Stimulated activated naive B cell treated with anti-CD40 and anti-IgM and Interleukin-4, amounts not matched to agents 10 μg/mL and 1 μg/mL and 100 μg/mL, for 72 hours (primary cell): ENCODE measurements around the gene PRR16.

Experiments
- ATAC-seq, 2 donors: fragments of 150-1000 bp; cut with Tn5 transposase; replicated peaks; 2 replicates each; pipeline ENCODE4 v1.10.0; 2021; ENCODE audit warnings: moderate library complexity in 1 of 2
- DNase-seq: peaks from one replicate; pipeline ENCODE4 v3.0.0; 2021
- H3K27ac Mint-ChIP-seq: one replicate; pipeline ENCODE4 v1.8.0; 2022; ENCODE audit warnings: mild to moderate bottlenecking, mixed read lengths
- H3K27me3 Mint-ChIP-seq, 2 donors: one replicate each; pipeline ENCODE4 v1.8.0; 2022; ENCODE audit warnings: mixed read lengths in 2 of 2
- H3K36me3 Mint-ChIP-seq, 2 donors: one replicate each; pipeline ENCODE4 v1.8.0; 2022; ENCODE audit warnings: mixed read lengths in 2 of 2, mild to moderate bottlenecking in 1 of 2
- H3K4me1 Mint-ChIP-seq, 2 donors: one replicate each; pipeline ENCODE4 v1.8.0; 2022; ENCODE audit warnings: mixed read lengths in 2 of 2, mild to moderate bottlenecking in 1 of 2
- H3K4me3 Mint-ChIP-seq, 2 donors: one replicate each; pipeline ENCODE4 v1.8.0; 2022; ENCODE audit warnings: mild to moderate bottlenecking in 2 of 2, mixed read lengths in 2 of 2, moderate library complexity in 1 of 2
- H3K9me3 Mint-ChIP-seq, 2 donors: one replicate each; pipeline ENCODE4 v1.8.0; 2022; ENCODE audit warnings: mixed read lengths in 2 of 2, mild to moderate bottlenecking in 1 of 2

The PRR16 gene

DNA sequence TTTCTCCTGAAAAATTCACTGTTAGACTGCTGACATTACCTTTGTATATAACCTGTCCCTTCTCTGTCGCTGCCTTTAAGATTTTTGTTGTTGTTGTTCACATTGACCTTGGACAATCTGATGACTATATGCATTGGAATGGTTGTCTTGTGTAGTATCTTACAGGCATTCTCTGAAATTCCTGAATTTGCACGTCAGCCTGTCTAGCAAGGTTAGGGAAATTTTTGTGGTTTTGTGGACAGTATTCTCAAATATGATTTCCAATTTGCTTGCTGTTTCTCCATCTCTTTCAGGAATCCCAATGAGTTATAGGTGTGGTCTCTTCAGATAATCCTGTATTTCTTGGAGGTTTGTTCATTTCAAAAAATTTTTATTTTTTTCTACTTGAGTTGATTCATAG, 140.8 kb downstream of the PRR16 start:
- no peak overlapping the region for H3K27ac Mint-ChIP-seq
- H3K9me3 Mint-ChIP-seq = peaks cover 5 to 7% of the 10 kb centered on the region in 2 donors
- ATAC-seq (no peak), DNase-seq (no peak)
- H3K36me3 Mint-ChIP-seq = no peaks in the 10 kb centered on the region
- H3K4me1 Mint-ChIP-seq = no peaks in the 10 kb centered on the region
- H3K4me3 Mint-ChIP-seq = no peak overlapping the region
- no peaks in the 10 kb centered on the region for H3K27me3 Mint-ChIP-seq

DNA sequence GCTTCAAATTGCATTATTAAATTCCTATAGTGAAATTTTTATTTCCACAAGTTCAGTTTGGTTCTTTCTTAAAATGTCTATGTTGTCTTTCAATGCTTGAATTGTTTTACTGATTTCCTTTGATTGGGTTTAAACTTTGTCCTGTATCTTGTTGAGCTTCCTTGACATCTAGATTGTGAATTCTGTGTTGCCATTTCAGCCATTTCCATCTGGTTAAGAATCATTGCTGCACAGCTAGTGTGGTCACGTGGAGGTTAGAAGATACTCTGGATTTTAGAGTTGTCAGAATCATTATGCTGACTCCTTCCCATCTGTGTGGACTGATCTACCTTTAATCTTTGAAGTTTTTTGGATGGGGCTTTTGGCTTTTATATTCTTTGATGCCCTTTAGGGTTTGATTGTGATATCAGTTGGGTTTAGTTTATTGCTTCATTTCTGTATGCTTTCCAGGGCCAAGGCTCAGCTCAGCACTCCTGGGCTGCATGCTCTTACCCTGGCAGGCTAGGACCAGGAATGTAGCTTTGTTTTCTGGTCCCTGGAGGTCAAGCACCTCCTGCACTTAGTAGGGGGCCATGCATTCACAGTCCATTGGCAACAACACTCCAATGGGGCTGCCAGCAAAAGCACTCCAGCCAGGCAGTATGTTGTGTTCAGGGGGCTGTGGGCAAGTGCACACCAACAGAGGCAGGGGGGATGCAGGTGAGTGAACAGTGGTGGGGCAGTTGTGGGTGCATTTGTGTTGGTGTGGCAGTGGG, 141.4 kb downstream of the PRR16 start:
- DNase-seq = no peak
- Mint-ChIP-seq H3K36me3 (no peaks in the 10 kb centered on the region), H3K4me1 (no peaks in the 10 kb centered on the region), H3K9me3 (peaks cover 5 to 7% of the 10 kb centered on the region in 2 donors), H3K4me3 (no peak overlapping the region), H3K27me3 (no peaks in the 10 kb centered on the region), H3K27ac (no peak overlapping the region)
- no peak for ATAC-seq

DNA sequence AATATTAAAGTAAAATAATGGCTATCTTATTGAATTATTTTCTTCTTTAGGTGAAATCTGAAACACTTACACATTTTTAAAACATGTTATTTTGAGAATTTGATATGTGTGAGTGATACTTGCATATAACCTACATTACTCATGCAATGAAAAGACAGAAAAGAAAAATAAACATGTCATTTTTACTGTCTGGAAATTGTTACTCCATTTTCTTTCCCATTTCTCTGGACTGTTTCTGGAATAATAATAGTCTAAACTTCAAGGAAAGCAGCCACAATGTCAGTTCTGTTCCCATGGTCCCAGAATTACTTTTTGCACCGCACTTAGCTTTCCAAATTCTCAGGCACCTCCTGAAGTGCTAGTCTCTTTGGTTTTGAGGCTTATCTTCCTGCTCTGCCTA, 145.5 kb downstream of the PRR16 start:
- Mint-ChIP-seq H3K27me3 (no peaks in the 10 kb centered on the region), H3K4me3 (no peak overlapping the region), H3K27ac (no peak overlapping the region), H3K4me1 (no peaks in the 10 kb centered on the region), H3K9me3 (peaks cover 0 to 4% of the 10 kb centered on the region in 2 donors), H3K36me3 (no peaks in the 10 kb centered on the region)
- no peak for DNase-seq
- ATAC-seq = no peak

DNA sequence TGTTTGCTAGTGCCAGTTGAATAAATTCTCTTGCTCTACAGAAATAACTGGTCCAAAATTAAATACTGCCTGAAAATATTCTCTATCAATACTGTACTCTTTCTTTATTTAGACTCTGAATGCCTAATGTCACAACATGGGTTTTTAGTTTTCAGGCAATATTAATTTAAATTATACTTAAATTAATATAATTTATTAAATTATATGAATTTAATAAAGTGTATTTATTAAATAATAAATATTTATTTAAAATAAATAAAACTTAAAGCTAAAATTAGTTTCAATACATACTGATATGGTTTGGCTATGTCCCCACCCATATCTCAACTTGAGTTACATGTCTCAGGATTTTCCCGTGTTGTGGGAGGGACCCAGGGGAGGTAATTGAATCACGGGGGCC, 146.0 kb downstream of the PRR16 start:
- Mint-ChIP-seq H3K27ac (no peak overlapping the region), H3K4me3 (no peak overlapping the region), H3K9me3 (peaks cover 0 to 4% of the 10 kb centered on the region in 2 donors), H3K27me3 (no peaks in the 10 kb centered on the region), H3K4me1 (no peaks in the 10 kb centered on the region), H3K36me3 (no peaks in the 10 kb centered on the region)
- DNase-seq = no peak
- no peak for ATAC-seq

DNA sequence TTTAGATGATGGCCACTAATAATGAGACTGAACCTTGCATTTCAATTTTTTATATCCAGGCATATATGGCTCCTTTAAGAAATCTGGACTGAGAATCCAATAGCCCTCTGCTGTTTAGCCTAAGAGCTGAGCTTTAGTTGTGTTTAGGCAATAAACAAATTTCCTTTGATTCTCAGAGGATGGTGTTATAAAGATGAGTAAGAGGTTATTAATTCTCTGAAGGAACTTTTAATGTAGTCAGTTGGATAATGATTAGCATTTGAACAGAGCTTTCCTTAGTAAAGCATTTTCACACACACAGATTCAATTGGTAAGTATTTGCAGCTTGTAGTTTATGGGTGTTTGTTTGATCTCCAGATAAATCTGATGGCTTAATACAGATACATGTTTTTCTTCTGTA, 149.6 kb downstream of the PRR16 start:
- ATAC-seq = no peak

DNA sequence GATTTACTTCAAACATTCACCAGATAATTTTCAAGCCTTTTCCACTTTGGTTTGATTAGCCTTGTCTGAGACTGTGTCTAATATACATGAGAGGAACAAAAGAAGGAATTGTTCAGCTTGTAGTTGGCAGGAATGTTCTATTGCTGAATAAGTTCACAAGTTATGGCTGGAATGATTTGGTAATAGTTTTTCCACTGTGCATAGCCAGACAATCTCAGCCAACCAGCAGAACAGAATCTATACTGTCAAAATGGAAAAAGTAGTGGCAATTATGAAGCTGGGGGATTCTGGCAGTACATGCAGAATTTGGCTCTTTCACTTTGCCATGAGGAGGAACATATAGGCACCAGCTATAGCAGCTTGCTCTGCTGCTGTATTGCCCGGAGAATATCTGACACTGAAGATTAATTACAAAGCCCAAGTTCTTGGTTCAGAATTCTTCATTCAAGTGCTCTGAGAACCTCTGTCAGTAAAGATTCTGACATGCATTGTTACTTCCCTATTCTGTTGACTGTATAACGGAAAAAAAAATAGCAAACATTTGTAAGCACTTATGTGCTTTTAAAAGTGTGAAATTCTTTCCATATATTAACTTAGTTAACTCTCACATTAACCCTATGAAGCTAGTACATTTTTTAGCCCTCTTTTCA, 150.6 kb downstream of the PRR16 start:
- Mint-ChIP-seq H3K4me3 (no peak overlapping the region), H3K27me3 (no peaks in the 10 kb centered on the region), H3K36me3 (no peaks in the 10 kb centered on the region), H3K4me1 (no peaks in the 10 kb centered on the region), H3K27ac (no peak overlapping the region), H3K9me3 (peaks cover 0 to 4% of the 10 kb centered on the region in 2 donors)
- no peak for ATAC-seq
- DNase-seq = no peak

More for the DNA sequence above, 149.6 kb downstream of the PRR16 start:
- no peaks in the 10 kb centered on the region for H3K27me3 Mint-ChIP-seq
- no peak overlapping the region for H3K27ac Mint-ChIP-seq
- H3K36me3 Mint-ChIP-seq = no peaks in the 10 kb centered on the region
- H3K9me3 Mint-ChIP-seq = peaks cover 0 to 4% of the 10 kb centered on the region in 2 donors
- H3K4me1 Mint-ChIP-seq = no peaks in the 10 kb centered on the region
- no peak for DNase-seq
- H3K4me3 Mint-ChIP-seq = no peak overlapping the region

DNA sequence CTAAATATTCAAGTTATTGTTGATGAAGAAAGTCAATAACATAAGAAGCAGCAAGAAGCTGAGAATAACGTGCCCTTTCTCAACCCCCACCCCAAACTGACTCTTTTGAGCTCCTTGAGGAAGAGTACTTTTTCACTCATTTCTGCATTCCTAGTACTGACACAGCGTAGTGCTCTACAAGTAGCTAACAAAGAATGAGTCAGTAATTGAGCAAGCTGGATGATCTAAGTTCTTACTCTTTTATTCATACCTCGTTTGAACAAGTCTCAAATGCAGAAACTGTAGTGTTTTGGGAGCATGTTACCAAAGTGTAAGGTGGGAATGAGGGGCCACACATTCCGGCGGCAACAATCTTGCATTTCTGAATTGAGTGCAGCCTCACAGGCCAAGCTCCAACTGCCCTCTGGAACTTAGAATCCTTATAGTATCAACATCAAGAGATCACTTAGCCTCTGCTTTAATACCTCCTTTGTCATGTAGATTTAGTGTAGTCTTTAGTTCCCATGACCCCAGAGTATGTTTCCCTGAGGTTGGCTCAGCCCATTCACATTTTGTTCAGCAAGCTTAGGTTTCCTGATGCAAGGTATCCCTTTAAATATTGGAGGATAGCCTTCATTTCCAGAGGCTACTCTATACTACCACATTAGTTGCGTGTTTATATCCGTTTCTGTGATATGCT, 152.0 kb downstream of the PRR16 start:
- Mint-ChIP-seq H3K36me3 (no peaks in the 10 kb centered on the region), H3K4me1 (no peaks in the 10 kb centered on the region), H3K27ac (no peak overlapping the region), H3K4me3 (no peak overlapping the region), H3K27me3 (no peaks in the 10 kb centered on the region), H3K9me3 (no peaks in the 10 kb centered on the region)
- ATAC-seq = no peak
- no peak for DNase-seq

DNA sequence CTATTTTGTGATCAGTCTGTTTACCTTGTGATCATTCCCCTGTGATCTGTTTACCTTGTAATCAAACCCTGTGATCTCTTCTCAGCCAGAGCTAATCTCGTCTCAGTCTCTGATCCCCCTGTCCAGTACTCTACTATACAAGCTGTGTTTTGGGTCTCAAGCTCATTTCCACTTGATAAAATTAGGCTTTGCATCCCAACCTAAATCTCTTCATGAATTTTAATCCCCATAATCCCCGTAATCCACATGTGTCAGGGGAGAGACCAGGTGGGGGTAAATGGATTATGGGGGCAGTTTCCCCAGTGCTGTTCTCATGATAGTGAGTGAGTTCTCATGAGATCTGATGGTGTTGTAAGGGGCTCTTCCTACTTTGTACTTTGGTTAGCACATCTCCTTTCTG, 157.2 kb downstream of the PRR16 start:
- H3K27ac Mint-ChIP-seq = no peak overlapping the region
- H3K4me3 Mint-ChIP-seq = no peak overlapping the region
- DNase-seq = no peak

DNA sequence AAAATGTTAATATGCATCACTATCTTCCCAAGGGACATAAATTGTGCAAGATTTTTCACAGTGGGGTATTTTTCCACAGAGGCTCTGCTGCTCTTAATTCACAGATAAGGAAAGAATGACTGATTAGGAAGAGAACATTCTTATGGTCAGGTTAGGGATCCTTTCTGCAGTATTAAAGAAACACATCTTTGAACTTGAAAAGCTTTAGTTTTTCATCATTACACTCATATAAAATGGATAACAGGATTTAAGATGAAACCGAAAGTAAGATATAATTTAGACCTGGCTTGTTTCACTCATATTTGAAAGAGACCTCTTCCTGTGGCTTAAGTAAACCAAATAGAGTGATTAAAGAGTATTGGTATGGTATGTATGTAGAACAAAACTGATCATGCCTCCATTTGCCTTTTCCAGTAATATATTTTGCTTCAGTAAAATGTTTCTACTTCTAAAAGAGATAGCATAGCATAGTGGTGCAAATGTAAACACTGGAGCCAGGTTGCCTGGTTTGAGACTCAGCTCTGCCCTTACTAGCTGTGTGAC, 160.0 kb downstream of the PRR16 start:
- Mint-ChIP-seq H3K27me3 (no peaks in the 10 kb centered on the region), H3K4me3 (no peak overlapping the region), H3K9me3 (peaks cover 3 to 4% of the 10 kb centered on the region in 2 donors), H3K27ac (no peak overlapping the region), H3K36me3 (no peaks in the 10 kb centered on the region), H3K4me1 (no peaks in the 10 kb centered on the region)
- DNase-seq = no peak
- ATAC-seq = no peak

More for the DNA sequence above, 157.2 kb downstream of the PRR16 start:
- Mint-ChIP-seq H3K9me3 (peaks cover 3 to 4% of the 10 kb centered on the region in 2 donors), H3K36me3 (no peaks in the 10 kb centered on the region), H3K27me3 (no peaks in the 10 kb centered on the region), H3K4me1 (no peaks in the 10 kb centered on the region)
- ATAC-seq = no peak

DNA sequence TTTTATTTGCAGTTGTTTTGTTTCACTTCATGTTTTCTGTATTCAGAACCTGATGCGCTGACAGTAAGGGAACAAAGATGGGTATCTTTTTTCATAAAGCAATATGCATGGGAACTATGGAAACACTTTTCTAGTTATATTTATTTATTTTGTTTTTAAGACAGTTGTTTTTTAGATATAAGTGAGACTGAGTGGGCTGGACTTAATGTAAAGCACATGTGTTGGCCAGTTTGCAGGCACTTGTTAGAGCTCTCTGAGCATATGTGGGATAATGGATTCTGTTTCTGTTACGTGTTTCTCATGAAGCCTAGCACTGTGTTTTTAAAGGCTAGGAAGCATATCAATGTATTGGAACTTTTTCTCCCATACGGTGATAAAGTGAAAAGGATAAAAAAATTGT, 164.1 kb downstream of the PRR16 start:
- Mint-ChIP-seq H3K36me3 (no peaks in the 10 kb centered on the region), H3K4me3 (no peak overlapping the region), H3K27me3 (no peaks in the 10 kb centered on the region), H3K27ac (no peak overlapping the region), H3K4me1 (no peaks in the 10 kb centered on the region), H3K9me3 (peaks cover 4 to 6% of the 10 kb centered on the region in 2 donors)
- DNase-seq = no peak
- ATAC-seq = no peak

DNA sequence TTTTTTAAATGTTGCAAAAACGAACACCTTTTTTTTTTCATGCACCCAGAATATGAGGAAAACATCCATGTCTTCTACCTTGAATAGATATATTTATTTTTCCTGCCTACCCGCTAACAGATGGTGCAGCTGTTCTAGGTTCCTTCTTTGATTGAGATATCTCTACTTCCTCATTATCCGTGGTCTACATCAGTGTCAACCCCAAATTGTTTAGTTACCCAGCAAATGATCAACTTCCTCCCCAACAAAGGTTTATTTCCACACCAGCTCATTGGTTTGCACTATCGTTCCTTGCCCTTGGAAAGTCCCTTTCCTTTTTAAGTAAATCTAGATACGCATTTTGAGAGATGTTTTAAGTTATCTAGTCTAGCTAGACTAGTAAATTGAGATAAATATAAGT, 166.4 kb downstream of the PRR16 start:
- Mint-ChIP-seq H3K4me1 (no peaks in the 10 kb centered on the region), H3K36me3 (no peaks in the 10 kb centered on the region), H3K27me3 (no peaks in the 10 kb centered on the region), H3K4me3 (no peak overlapping the region), H3K27ac (no peak overlapping the region), H3K9me3 (peaks cover 0 to 4% of the 10 kb centered on the region in 2 donors)
- DNase-seq (no peak), ATAC-seq (no peak)

DNA sequence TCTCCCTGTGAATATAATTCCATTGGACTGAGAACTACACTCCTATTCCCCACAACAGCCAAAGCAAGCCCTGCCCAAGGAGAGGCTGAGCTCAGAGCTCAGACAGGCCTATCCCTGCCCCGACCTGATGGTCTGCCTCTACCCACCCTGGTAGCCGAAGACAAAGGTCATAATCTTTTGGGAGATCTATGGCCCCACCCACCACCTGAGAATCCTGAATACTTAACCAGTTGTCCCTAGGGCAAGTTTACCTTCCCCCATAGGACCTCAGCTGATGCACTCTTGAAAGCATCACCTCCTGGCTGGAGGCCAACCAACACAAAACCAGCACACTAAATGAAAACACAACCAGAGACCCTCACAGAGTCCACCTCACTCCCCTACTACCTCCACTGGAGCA, 167.5 kb downstream of the PRR16 start:
- Mint-ChIP-seq H3K36me3 (no peaks in the 10 kb centered on the region), H3K27ac (no peak overlapping the region), H3K4me1 (no peaks in the 10 kb centered on the region), H3K27me3 (no peaks in the 10 kb centered on the region), H3K4me3 (no peak overlapping the region), H3K9me3 (peaks cover 0 to 6% of the 10 kb centered on the region in 2 donors)
- DNase-seq (no peak), ATAC-seq (no peak)

DNA sequence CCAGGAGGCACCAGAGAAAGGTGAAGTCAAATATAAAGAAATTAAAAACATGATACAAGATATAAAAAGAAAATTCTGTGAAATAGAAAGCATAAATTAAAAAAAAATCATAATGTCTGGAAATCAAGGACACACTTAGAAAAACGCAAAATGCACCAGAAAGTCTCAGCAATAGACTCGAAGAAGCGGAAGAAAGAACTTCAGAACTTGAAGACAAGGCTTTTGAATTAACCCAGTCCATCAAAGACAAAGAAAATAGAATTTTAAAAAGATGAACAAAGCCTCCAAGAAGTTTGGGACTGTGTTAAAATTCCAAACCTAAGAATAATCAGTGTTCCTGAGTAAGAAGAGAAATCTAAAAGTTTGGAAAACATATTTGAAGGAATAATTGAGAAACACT, 168.3 kb downstream of the PRR16 start:
- ATAC-seq = no peak
- no peaks in the 10 kb centered on the region for H3K4me1 Mint-ChIP-seq

DNA sequence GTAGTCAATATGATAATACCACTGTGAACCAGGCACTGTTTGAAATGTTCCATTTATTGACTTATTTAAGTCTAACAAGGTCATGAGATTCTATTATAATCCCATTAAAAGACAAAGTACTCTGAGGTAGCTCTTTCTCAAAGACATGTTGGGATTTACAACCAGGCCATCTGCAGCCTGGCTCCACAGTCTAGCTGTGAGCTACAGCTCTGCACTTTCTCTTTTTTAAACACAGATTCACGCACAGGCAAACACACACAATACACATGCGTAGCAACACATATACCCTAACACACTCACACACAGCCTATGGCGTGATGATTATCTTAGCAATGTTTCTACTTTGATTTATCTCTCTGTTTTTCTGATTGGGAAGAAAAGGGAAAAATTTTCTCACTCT, 174.3 kb downstream of the PRR16 start:
- no peak for ATAC-seq
- Mint-ChIP-seq H3K9me3 (peaks cover 0 to 5% of the 10 kb centered on the region in 2 donors), H3K27me3 (no peaks in the 10 kb centered on the region), H3K27ac (no peak overlapping the region), H3K4me3 (no peak overlapping the region), H3K36me3 (no peaks in the 10 kb centered on the region), H3K4me1 (no peaks in the 10 kb centered on the region)
- no peak for DNase-seq

More for the DNA sequence above, 168.3 kb downstream of the PRR16 start:
- Mint-ChIP-seq H3K4me3 (no peak overlapping the region), H3K36me3 (no peaks in the 10 kb centered on the region), H3K9me3 (peaks cover 0 to 6% of the 10 kb centered on the region in 2 donors), H3K27me3 (no peaks in the 10 kb centered on the region), H3K27ac (no peak overlapping the region)
- no peak for DNase-seq
